Small intestine (tissue), 4 donors: ENCODE results near the gene ARL6IP4. TPM values are rescaled to one million over a fixed set of nuclear protein-coding genes. Genes with fewer than 3 reads are reported as not detected.

Source experiments
- polyA plus RNA-seq, 4 donors: library from polyadenylated mRNA; stranded (reverse) in 3 of 4; unstranded in 1 of 4; fragments of 200-250 nt in 3 of 4; fragments of 120-200 nt in 1 of 4; gene quantifications; one replicate each; pipeline versions ENCODE4 v1.2.1 to v1.2.3, GENCODE V29; 2013
- donor health status: healthy with polysubstance abuse.
- donor health status: Bipolar disorder and iron deficiency.
- donor health status: healthy.

Gene ARL6IP4
- polyA plus RNA-seq, 4 donors: 197 to 434 (median 332) TPM

Other genes with a start within 250 kb of the ARL6IP4 start
- gene HCAR1, start 249.8 kb upstream of the ARL6IP4 start, polyA plus RNA-seq: under 1 TPM in 2 of 4 donors, not detected in 2; 0.16 to 0.27 TPM
- 10 to 100 TPM; 23.7 to 56.0 (median 31.7) TPM for gene DENR, start 227.9 kb upstream of the ARL6IP4 start, polyA plus RNA-seq
- under 1 TPM in 3 of 4 donors, not detected in 1; 0.13 to 0.35 (median 0.27) TPM for gene CCDC62, start 206.1 kb upstream of the ARL6IP4 start, polyA plus RNA-seq
- gene HIP1R, start 145.2 kb upstream of the ARL6IP4 start, polyA plus RNA-seq: 100 to 1,000 TPM in 2 of 4 donors, 10 to 100 TPM in 2; 37.6 to 284 (median 98.8) TPM
- gene VPS37B, start 84.6 kb upstream of the ARL6IP4 start, polyA plus RNA-seq: 10 to 100 TPM; 22.8 to 31.4 (median 25.1) TPM
- 1 to 10 TPM; 2.5 to 6.6 (median 4.7) TPM for gene ABCB9, start 14.2 kb upstream of the ARL6IP4 start, polyA plus RNA-seq
- 10 to 100 TPM; 25.0 to 30.3 (median 27.4) TPM for gene OGFOD2, start 5.4 kb upstream of the ARL6IP4 start, polyA plus RNA-seq
- 1 to 10 TPM; 2.2 to 8.0 (median 4.2) TPM for gene PITPNM2, start 170.4 kb downstream of the ARL6IP4 start, polyA plus RNA-seq